Activated T-cell treated with anti-CD3 and anti-CD28 coated beads, Interleukin-2, amount 50 U/mL, for 48 hours (primary cell): Measurements from ENCODE around the gene DEDD2.

Experiments used
- DNase-seq, 2 experiments: peaks; one replicate each; pipeline ENCODE4 v3.0.0-alpha.2; 2020

DEDD2 gene

DNA sequence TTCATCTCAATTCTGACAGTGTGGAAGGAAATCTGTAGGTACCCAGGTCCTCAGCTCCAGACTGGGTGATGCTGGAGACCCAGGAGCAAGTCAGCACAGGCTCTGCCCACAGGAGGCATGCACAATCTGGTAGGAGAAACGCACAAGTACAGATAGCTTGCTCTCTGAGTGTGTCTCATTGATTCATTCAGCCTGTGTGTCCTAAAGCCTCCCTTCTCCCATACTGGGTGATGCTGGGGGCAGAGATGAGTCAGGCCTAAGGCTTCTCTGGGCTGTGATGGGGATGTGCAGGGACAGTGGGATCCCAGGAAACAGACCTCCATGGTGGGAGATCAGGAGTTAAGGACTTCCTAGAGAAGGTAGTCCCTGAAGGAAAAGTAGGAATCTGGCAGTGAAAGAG is 9.4 kb upstream of the DEDD2 start:
- DNase-seq, result no peak

DNA sequence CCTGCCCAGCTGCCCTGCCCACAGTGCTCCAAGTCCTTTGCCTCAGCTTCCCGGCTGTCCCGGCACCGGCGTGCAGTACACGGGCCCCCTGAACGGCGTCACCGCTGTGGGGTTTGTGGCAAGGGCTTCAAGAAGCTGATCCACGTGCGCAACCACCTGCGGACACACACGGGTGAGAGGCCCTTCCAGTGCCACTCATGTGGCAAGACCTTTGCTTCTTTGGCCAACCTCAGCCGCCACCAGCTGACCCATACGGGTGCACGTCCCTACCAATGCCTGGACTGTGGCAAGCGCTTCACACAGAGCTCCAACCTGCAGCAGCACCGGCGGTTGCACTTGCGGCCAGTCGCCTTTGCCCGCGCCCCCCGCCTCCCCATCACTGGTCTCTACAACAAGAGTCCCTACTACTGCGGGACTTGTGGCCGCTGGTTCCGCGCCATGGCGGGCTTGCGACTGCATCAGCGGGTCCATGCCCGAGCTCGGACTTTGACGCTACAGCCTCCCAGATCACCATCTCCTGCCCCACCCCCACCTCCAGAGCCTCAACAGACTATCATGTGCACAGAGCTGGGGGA is 8.3 kb upstream of the DEDD2 start:
- no peak for DNase-seq

DNA sequence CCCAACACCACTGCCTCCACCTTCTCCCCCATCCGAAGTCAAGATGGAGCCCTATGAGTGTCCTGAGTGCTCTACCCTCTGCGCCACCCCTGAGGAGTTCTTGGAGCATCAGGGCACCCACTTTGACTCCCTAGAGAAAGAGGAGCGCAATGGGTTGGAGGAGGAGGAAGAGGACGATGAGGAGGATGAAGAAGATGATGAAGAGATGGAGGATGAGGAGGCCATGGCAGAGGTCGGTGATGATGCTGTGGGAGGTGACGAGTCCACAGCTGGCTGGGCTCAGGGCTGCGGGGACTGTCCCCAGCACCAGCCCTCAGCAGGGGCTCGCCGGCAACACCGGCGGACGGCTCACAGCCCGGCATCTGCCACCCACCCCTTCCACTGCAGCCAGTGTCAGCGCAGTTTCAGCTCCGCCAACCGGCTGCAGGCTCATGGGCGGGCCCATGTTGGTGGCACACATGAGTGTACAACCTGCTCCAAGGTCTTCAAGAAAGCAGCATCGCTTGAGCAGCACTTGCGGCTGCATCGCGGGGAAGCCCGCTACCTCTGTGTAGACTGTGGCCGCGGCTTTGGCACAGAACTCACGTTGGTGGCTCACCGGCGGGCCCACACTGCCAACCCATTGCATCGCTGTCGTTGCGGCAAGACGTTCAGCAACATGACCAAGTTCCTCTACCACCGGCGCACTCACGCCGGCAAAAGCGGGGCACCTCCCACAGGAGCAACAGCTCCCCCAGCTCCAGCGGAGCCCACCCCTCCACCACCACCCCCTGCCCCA is 7.7 kb upstream of the DEDD2 start:
- DNase-seq, result no peak

DNA sequence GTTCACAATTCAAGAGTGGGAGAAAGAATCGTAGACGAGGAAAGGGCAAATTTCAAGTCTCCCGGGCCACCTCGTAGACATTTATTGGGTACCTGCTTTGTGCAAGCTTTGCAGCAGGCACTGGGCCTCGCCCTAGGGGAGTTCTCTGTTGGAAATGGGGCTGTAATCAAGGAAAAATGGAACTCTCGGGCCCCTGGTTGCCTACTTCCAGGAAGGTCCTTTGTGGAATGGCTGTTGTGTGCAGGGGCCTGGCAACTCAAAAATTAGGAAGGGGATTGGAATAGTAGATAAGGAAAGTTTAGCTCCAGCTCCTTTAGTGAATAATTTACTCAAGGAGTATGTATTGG is 3.2 kb upstream of the DEDD2 start:
- no peak for DNase-seq

DNA sequence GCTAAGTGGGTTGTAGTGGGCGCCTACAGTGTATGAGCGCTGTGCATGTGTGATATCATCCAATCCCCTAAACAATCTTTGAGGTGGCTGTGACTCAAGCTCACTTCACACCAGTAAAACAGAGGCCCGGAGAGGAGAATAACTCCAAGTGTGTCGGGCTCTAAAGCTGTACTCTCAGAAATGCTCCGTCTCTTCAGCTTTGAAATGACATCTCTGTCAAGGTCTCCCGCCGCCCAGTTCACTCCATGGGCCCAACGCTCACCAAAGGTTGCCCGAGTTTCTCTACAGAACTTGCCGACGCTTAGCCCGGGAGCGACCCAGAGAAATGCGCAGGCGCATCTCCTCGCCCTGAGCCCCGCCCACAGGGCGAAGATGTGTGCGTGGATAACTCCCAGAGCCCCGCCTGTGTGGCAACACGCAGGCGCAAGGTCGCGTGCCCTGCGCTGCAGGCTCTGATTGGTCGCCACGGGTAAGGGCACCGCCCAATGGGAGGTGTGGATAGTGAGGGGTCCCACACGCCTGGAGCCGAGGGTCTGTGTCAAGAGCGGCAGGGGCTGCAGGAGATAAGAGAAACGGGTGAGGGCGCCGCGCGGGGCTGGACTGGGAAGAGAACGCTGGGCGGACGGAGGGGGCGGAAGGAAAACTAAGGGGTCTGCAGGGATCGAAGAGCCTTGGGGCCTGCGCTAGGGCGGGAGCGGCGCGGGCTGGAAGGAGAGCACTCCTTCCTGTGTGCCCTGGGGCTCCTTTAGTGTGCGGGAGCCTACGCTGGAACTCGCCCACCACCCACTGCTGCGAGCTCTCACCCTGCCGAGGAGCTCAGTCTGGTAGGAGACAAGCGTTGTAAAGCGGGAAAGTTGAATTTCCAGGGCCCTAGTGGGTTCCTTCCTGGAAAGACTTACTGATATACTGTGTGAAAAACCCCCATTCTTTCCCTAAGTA is 2.6 kb upstream of the DEDD2 start, which contains the start of gene ZNF526:
TSS of gene ZNF526 (plus strand) at position 501 of the 939 bp plus-strand sequence. CDS start 4,092 bp downstream, outside the sequence.
- peak; percentile 97 to 98 for DNase-seq

DNA sequence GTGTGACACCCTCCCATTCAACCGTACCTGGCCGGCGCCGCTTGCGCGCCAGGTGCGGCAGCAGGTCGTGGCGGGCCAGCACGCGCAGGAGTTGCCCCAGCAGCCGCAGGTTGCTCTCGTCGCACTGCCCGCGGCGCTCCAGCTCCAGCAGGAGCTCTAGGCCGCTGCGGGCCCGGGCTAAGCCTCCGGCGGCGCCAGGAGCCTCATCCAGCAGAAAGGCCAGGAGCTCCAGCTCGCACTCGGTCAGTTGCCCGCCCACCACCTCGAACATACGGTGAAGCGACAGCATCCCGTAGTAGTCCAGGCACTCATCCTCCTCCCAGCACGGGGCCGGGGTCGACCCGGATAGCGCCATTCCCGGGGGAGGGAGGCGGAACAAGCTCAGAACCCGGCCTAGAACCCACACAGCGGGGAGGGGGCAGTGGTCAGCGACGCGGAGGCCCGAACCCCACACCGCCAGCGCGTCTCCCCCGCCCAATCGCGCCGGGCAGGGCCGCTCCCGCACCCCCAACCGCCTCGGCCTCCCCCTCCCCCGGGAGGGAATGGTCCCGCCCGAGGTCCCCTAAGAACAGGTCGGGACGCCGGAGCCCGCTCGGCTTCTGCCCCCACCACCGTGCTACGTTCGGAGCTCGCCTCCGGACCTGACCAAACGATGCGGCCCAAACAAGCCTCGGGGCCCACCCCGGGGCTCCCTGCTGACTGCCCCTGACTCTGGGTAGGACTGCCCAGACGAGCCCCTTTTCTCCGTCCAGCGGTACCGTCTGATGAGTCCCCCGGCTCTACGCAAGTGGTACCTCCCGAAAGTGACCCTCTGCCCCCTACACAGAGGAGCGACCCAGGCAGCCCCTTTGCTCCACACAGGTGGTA is 591 bp downstream of the DEDD2 start:
- DNase-seq, result peak; percentile 55 to 59

DNA sequence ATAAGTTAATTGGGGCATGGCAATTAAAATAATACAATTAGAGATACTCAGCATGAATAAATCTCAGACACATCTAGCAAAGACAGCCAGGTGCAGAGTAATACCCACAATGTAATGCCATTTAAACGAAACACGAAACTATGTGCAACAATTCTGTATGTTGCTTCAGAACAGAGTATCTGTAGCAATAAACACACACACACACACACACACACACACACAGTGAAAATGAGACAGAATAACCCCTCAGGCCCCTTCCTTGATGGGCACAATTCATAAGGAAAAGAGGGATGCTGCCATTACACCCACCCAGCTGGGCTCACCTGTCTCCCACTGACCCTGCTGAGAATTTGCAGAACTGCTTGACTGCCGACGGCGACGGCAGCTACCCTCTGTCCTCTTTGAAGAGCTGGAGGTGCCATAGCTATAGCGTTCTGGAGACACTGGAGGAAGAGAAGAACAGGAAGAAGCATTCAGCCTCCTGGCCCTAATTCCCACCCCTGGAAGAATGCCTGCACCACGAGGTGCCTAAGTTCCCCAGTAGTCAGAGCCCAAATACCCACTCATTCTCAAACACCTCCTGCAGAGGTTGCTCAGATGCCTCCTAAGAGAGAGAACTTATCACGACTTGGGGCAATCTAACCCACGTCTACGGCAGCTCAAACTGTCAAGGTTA is 2.5 kb downstream of the DEDD2 start:
- no peak for DNase-seq

DNA sequence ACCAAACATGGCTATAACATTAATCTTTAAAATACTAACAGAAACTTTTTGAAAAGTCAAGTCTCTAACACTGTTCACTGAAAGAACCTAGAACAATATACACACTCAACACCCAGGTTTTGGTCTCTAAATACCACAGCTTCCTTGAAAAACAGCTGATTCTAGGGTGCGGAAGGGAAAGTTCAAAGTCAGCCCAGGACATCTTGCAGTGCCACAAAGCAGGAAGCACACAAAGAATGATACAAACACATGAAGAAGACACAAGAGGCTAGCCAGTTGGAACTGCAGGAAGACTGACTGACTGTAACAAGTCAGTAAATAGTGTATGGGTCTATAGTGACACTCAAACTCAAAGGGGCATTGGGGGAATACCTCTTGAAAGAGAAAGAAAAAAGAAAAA is 4.6 kb downstream of the DEDD2 start:
- no peak for DNase-seq

DNA sequence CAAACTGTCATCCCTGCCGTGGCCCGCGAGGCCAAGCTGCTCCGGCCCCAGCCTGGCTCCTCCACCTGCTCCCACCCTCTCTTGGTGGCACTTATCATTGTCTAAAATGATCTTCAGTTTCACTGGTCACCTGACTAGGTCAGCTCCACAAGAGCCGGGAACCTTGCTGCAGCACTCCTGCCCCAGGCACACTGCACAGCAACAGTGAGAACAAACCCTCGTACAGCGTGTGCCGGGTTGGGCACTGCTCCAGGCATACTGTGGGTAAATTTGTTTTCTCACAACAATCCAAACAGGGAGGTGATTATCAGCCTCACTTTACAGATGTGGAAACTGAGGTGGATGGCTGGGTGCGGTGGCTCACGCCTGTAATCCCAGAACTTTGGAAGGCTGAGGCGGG is 8.9 kb downstream of the DEDD2 start:
- no peak for DNase-seq

DNA sequence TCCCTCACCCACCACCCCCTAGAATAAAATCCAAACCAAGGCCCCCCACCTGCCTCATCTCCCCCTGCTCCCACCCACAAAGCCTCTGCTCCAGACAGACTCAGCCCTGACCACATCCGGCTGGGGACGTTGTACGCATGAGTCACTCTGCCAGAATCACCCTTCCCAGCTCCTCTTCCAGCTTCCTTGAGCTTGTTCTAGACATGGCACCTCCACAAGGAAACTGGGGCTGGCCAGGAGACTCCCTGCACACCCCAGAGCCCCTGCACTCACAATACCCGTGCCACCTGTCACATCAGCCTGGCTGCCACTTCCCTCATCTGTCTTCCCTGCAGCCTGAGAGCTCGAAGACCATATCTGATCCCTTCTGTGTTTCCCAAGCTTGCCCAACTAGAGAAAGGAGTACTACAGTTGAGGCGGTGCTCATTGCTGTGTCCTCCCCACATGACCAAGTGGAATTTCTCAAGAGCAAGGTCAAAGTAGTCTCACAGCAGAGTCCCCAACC is 9.7 kb downstream of the DEDD2 start:
- DNase-seq, result no peak

DNA sequence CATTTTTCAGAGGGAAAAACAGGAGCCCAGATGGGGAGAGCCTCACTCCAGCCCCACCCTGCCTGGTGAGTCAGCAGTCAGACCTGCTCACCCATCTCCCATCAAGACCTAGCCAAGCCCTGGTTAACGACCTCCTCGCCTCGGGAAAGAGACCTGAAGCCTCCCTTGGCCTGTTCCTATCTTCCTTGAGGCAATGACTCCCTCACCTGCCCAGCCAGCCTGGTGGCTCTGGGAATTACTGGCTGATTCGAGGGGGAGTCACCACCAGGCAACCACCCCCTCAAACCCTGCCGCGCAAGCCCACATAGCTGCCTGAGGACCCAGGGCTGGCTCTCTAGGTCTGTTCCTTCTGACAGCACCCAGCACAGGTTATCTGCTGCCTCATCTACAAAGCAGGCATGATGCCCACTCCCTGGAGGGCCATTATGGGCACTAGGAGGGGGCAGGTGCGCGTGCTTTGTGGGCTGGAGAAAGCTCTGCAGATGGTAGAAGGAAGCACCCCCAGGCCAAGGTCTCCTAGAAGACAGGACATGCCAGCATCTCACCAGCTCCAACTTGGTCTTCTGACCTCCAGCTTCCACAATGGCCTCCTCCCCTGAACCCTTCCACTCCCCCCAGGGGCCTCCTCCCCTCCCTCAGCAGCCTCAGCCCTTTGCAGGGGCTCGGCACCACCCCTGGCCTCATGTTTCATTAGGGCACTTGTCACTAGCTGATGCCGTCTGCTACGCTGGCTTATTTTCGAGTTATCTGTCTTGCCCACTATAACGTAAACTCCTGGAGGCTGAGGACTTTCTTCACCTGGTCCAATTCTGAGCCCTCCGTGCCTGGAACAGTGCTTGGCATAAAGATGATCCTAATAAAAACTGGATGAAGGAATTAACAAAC is 10.4 kb downstream of the DEDD2 start:
- DNase-seq, result no peak

DNA sequence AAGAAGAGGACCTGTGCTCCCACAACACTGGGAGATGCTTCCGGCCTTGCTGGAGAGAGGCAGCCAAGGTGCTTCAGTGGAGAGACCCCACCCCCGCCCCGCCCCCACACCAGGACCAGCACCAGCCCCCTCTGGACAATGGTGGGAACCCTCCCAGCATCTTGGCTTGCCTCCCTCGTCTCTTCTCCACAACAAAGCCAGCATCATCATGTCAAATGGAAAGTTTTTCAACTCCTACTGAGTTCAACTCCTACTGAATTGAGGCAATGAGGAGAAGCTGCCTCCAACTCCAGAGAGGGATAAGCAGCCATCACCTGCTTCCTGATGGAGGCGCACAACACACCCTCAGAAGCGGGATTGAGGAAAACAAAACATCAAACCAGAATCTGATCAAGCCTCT is 12.8 kb downstream of the DEDD2 start:
- DNase-seq, result no peak

DNA sequence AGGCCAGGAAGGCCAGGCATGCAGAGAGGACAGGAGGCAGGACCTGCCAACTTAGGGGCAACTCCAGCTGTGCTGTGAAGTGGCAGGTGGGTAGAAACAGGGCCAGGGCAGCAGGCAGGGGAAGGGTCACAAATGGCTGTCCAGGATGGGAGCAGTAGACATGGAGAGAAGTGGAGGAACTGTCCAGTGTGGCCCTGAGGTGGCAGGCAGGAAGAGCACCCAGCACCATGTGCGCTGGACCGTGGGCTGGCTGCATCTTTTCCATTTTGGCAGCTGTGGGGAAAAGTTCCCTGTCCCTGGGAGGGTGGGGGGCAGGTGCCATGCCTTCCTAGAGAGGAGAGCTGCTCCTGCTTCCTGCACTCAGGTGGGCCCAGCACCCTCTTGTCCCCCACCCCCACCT is 13.8 kb downstream of the DEDD2 start:
- DNase-seq, result no peak

DNA sequence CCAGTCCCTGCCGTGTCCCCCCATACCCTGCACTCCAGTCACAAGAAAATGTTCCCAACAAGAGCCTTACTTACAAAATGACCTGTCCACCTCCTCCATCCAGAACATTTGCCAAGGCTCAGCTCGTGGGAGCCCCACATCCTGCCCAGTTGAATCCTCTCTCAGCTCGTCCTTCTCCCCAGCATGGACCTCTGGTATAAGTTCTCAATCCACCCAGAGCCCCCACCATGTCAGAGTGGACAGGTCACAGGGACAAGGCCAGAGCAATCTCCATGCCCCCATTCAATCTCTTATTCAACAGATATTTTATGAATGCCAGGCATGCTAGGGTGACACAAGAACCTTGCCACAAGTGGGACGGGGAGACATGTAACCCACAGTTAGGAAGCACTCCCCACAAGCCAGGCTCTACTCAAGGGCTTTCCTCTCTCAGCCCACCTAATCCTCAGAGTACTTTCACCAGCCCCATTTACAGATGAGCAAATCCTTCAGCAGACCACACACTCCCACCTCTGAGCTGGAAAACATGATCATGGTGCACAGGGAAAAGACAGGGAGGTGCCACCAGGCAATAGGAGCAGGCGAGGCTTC is 15.1 kb downstream of the DEDD2 start:
- DNase-seq, result no peak

DNA sequence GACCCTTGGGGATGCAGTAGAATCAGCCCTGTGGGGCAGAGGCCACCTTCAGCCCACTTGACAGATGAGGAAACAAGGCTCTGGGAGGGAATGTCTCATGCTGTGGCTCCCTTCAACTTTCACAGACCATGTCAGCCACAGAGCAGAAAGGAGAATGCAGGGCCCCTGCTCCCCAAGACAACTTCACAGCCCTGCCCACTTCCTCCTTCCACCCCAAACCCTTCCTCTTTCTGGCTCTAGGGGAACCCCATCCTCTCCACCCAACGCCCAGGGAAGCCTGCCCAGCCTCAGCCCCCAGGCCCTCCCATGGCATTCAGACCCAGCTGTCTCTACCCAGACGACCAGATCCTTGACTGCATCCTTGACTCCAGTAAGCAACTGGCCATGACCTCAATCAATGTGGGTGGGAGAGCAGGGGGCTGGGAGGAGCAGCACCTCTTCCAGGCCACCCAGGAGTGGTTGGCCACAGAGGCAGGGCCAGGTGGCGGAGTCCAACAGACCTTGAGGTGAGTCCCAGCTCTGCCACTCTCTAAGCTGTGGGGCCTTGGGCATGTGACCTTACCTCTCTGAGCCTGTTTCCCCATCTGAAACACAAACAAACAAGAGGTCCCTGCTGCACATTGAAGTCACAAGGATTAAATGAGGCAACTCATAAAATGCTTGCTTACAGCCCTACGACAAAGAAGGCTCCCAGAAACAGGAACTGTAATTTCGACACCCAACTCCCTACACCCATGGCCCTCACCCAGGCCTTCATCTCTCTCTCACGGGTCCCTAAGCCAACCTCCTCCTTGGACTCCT is 15.8 kb downstream of the DEDD2 start:
- peak in 1 of 2 experiments; percentile 59 for DNase-seq

DNA sequence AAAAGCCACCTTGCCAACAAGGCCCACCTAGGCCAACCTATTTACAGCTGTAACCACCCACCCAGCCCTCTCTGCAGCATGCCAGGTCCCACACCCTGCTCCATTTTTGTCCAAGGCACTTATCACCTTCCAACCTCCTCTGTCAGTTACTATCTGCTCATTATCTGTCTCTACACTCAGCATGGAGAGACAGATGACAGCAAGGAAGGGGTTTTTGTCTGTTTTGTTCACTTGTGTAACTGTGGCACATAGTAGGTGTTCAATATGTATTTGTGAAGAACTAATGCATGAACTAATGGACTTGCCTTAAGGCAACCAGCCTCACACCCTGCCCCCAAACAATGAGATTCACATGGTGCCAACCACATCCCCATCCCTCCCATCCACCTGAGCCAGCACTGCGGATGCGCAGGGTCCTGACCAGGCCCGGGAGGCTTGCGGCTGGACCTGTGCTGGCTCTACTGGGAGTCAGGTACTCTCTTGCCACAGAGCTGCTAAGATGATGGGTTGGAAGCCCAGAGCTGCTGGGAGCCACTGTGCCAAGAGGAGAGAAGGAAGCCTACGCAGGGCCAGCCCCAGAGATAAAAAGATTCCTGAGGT is 17.3 kb downstream of the DEDD2 start:
- no peak for DNase-seq

DNA sequence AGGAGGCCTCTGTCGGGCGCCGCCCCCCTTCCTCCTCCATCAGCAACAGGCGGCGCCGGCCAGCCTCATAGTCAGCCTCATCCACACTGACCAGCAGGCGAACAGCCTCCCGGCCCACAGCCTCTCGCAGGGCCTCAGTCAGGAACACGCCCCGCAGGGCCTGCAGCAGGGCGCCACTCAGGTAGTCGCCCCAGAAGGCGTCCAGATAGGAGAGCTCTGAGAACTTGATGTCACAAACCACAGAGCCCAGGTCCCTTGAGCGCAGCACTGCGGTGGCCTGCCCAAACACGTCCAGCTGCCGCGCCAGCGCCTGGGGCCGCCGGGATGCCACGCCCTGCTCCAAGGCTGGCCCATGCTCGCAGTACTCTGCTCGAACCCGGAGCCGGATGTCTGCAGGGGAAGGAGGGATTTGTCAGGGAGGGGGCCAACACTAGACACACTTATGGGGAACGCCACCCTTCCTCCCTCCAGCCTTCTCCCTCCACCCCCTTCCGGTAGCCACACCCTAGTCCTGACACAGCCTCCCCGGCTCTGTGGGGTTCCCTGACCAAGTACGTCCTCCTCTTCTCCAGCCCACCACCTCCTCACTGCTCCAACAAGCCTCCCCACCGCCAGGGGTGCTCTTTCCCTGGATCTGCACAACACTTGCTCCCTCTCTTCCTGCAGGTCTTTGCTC is 17.9 kb downstream of the DEDD2 start:
- DNase-seq, result peak; percentile 70 to 75

DNA sequence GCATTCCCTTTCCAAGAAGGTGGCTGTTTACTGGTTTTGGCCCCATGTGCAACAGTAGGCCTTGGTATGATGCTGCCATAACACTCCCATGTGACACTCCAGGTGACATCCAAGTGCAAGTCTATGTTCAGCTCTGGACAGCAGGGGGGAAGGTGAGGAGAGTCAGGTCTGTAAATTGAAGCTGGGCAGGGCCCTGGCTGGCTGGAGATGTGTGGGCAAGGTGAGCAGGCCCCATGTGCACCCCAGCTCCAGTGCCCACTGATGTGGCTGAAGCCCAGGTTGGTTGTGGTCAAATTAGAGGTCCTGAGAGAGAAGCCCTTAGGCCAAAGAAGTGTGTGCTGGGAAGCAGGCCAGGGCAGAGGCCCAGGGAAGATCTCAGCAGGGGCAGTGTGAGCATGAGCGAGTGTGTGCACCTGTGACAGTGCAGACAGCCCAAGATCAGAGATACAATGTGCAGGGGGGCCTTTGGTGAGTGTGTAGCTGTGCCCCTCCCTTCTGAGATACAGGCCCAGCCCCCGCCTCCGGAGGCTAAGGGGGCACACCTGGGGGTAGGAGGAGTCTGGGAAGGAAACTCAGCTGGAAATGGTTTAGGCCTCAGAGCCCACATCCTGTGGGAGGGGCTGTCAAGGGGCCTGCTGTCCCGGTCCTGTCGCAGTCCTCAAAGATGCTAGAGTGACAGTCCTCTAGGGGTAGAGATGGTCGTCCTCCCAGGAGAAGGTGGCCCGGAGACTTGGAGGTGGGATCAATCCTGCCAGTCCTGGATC is 18.6 kb downstream of the DEDD2 start:
- DNase-seq, result peak; percentile 60 to 67
